ENCODE data around the gene METTL5.

METTL5 gene

GRCh38 chr2:169781249-169782013 lies 43.3 kb downstream of the METTL5 start:
- no peaks in the 10 kb centered on the region for H3K27me3 ChIP-seq (replicated peaks; ENCODE audit: control insufficient read depth, insufficient read depth, low read length)
- no peaks in the 10 kb centered on the region for H3K36me3 ChIP-seq (ENCODE audit: control insufficient read depth, insufficient read depth, low read length)
- no peak for TF ChIP-seq CTCF (IDR thresholded peaks at IDR 0.05; ENCODE audit: insufficient read depth, low read length, poor library complexity, severe bottlenecking)
- no peak overlapping the region for H3K4me3 ChIP-seq (replicated peaks; ENCODE audit: low read depth, low read length)
- no peak for DNase-seq (ENCODE audit: extremely low read depth, insufficient read length)

- no peaks in the 10 kb centered on the region for H3K27me3 ChIP-seq (replicated peaks; ENCODE audit: control insufficient read depth, insufficient read depth, low read length)
- no peaks in the 10 kb centered on the region for H3K36me3 ChIP-seq (ENCODE audit: control insufficient read depth, insufficient read depth, low read length)
- DNase-seq (ENCODE audit: extremely low read depth, insufficient read length) = no peak
- TF ChIP-seq CTCF (IDR thresholded peaks at IDR 0.05; ENCODE audit: insufficient read depth, low read length, poor library complexity, severe bottlenecking) = no peak
- no peak overlapping the region for H3K4me3 ChIP-seq (replicated peaks; ENCODE audit: low read depth, low read length)
These were observed 46.3 kb downstream of the METTL5 start for GRCh38 chr2:169778446-169778845.

GRCh38 chr2:169776252-169776761 lies 48.4 kb downstream of the METTL5 start:
- no peak for DNase-seq (ENCODE audit: extremely low read depth, insufficient read length)
- Histone ChIP-seq H3K36me3 (ENCODE audit: control insufficient read depth, insufficient read depth, low read length) (no peaks in the 10 kb centered on the region), H3K27me3 (replicated peaks; ENCODE audit: control insufficient read depth, insufficient read depth, low read length) (no peaks in the 10 kb centered on the region), H3K4me3 (replicated peaks; ENCODE audit: low read depth, low read length) (no peak overlapping the region)
- TF ChIP-seq CTCF (IDR thresholded peaks at IDR 0.05; ENCODE audit: insufficient read depth, low read length, poor library complexity, severe bottlenecking) = no peak

- DNase-seq (ENCODE audit: extremely low read depth, insufficient read length) = no peak
- TF ChIP-seq CTCF (IDR thresholded peaks at IDR 0.05; ENCODE audit: insufficient read depth, low read length, poor library complexity, severe bottlenecking) = no peak
- Histone ChIP-seq H3K4me3 (replicated peaks; ENCODE audit: low read depth, low read length) (no peak overlapping the region), H3K27me3 (replicated peaks; ENCODE audit: control insufficient read depth, insufficient read depth, low read length) (no peaks in the 10 kb centered on the region), H3K36me3 (ENCODE audit: control insufficient read depth, insufficient read depth, low read length) (no peaks in the 10 kb centered on the region)
These were observed 48.9 kb downstream of the METTL5 start for GRCh38 chr2:169775765-169776164.

- no peak overlapping the region for H3K4me3 ChIP-seq (replicated peaks; ENCODE audit: low read depth, low read length)
- H3K36me3 ChIP-seq (ENCODE audit: control insufficient read depth, insufficient read depth, low read length) = no peaks in the 10 kb centered on the region
- no peaks in the 10 kb centered on the region for H3K27me3 ChIP-seq (replicated peaks; ENCODE audit: control insufficient read depth, insufficient read depth, low read length)
- TF ChIP-seq CTCF (IDR thresholded peaks at IDR 0.05; ENCODE audit: insufficient read depth, low read length, poor library complexity, severe bottlenecking) = no peak
- no peak for DNase-seq (ENCODE audit: extremely low read depth, insufficient read length)
These were observed 49.4 kb downstream of the METTL5 start for GRCh38 chr2:169775354-169775753.

Measured in GM06990 (cell line).